Astrocyte (in vitro differentiated cells and primary cell): ENCODE results near the gene CHCHD4. TPM values are rescaled to one million over a fixed set of nuclear protein-coding genes. Genes with fewer than 3 reads are reported as not detected.

ENCODE experiments used
- DNase-seq: peaks from one replicate; pipeline ENCODE4 v3.0.0-alpha.2; 2010; ENCODE audit warnings: low read depth
- FAIRE-seq: peaks from 2 replicates; lab custom pipeline; 2011; peaks lifted over from hg19 to GRCh38; lab: Jason Lieb, UNC
- H2AFZ ChIP-seq: 2 replicates; pipeline ENCODE4 v1.6.0; 2012; ENCODE audit warnings: low read depth, low read length, inconsistent platforms
- H3K27ac ChIP-seq: 2 replicates; pipeline ENCODE4 v1.5.1; 2011; ENCODE audit warnings: low read depth, low read length, inconsistent platforms
- H3K27me3 ChIP-seq: 2 replicates; pipeline ENCODE4 v1.6.0; 2011; ENCODE audit warnings: low read length, inconsistent platforms; ENCODE audit not compliant: insufficient read depth
- H3K36me3 ChIP-seq: 2 replicates; pipeline ENCODE4 v1.5.1; 2011; ENCODE audit warnings: low read length, inconsistent platforms; ENCODE audit not compliant: insufficient read depth
- H3K4me1 ChIP-seq: 2 replicates; pipeline ENCODE4 v1.5.1; 2011; ENCODE audit warnings: low read length, inconsistent platforms; ENCODE audit not compliant: insufficient read depth
- H3K4me2 ChIP-seq: 2 replicates; pipeline ENCODE4 v1.6.0; 2012; ENCODE audit warnings: low read length, inconsistent platforms
- H3K4me3 ChIP-seq: 2 replicates; pipeline ENCODE4 v1.5.1; 2011; ENCODE audit warnings: low read depth, mild to moderate bottlenecking, low read length, inconsistent platforms; ENCODE audit not compliant: insufficient read depth
- H3K79me2 ChIP-seq: 2 replicates; pipeline ENCODE4 v1.6.0; 2012; ENCODE audit warnings: mild to moderate bottlenecking, low read length, inconsistent platforms; ENCODE audit not compliant: insufficient read depth
- H3K9ac ChIP-seq: 2 replicates; pipeline ENCODE4 v1.6.0; 2012; ENCODE audit warnings: mild to moderate bottlenecking, low read length, inconsistent platforms
- H3K9me3 ChIP-seq: 2 replicates; pipeline ENCODE4 v1.5.1; 2012; ENCODE audit warnings: low read depth, mild to moderate bottlenecking, low read length, inconsistent platforms; ENCODE audit not compliant: insufficient read depth
- H4K20me1 ChIP-seq: 2 replicates; pipeline ENCODE4 v1.6.0; 2012; ENCODE audit warnings: low read length, inconsistent platforms; ENCODE audit not compliant: insufficient read depth
- H3K27ac Mint-ChIP-seq: one replicate; pipeline ENCODE4 v1.8.0; 2021; ENCODE audit warnings: mild to moderate bottlenecking, mixed read lengths; ENCODE audit not compliant: unreplicated experiment
- H3K27me3 Mint-ChIP-seq: one replicate; pipeline ENCODE4 v1.8.0; 2021; ENCODE audit warnings: low read depth, mixed read lengths; ENCODE audit not compliant: unreplicated experiment
- H3K36me3 Mint-ChIP-seq: one replicate; pipeline ENCODE4 v1.8.0; 2021; ENCODE audit warnings: low read depth, mixed read lengths; ENCODE audit not compliant: unreplicated experiment
- H3K4me1 Mint-ChIP-seq: one replicate; pipeline ENCODE4 v1.8.0; 2021; ENCODE audit warnings: low read depth, mixed read lengths; ENCODE audit not compliant: unreplicated experiment
- H3K4me3 Mint-ChIP-seq: one replicate; pipeline ENCODE4 v1.8.0; 2021; ENCODE audit warnings: mild to moderate bottlenecking, moderate library complexity, mixed read lengths; ENCODE audit not compliant: unreplicated experiment
- H3K9me3 Mint-ChIP-seq: one replicate; pipeline ENCODE4 v1.8.0; 2021; ENCODE audit warnings: mild to moderate bottlenecking, mixed read lengths; ENCODE audit not compliant: unreplicated experiment
- EZH2 ChIP-seq: IDR thresholded peaks from 2 replicates; pipeline ENCODE4 v1.6.1; 2012; ENCODE audit warnings: mild to moderate bottlenecking, low read length, inconsistent platforms; ENCODE audit not compliant: insufficient read depth
- total RNA-seq: library from RNA; stranded (reverse); gene quantifications from 2 replicates; pipeline ENCODE4 v1.2.1, GENCODE V29; 2021
- TF ChIP-seq, protein P1 (sequence below): IDR thresholded peaks from 2 replicates; pipeline ENCODE4 v1.5.1; 2011; ENCODE audit warnings: low read depth, mild to moderate bottlenecking, inconsistent platforms, low read length, moderate library complexity; ENCODE audit not compliant: insufficient read depth

Gene CHCHD4
- total RNA-seq, 1 donor from 2014 or later: 10.3 TPM

DNA sequence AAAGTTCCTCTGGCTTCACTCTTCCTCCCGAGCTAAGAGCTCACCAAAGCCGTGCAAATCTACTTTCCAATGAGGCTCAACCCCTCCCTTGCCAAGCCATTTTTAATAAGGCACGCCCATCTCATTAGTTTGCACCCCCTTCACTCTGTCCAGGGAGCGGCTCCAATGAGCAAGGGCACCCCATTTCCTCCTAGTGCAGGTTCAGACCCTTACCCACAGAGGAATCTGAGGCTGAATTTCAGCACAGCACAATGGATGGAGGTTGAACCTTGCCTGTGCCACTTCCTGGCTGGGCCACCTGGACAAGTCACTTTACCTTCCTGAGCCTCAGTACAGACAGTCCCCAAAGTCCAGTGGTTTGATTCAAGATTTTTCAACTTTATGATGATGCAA lies 28.3 kb upstream of the CHCHD4 start:
- Histone ChIP-seq H3K36me3 (peaks cover 35% of the 10 kb centered on the region), H2AFZ (no peak overlapping the region), H4K20me1 (peaks cover 36% of the 10 kb centered on the region), H3K9ac (no peak overlapping the region), H3K4me1 (no peaks in the 10 kb centered on the region), H3K79me2 (peaks cover 2% of the 10 kb centered on the region), H3K4me3 (no peak overlapping the region), H3K4me2 (no peak overlapping the region), H3K27ac (no peak overlapping the region), H3K9me3 (no peaks in the 10 kb centered on the region), H3K27me3 (no peaks in the 10 kb centered on the region)
- no peaks in the 10 kb centered on the region for H3K9me3 Mint-ChIP-seq
- peaks cover 2% of the 10 kb centered on the region for H3K4me1 Mint-ChIP-seq
- no peak overlapping the region for H3K4me3 Mint-ChIP-seq
- peaks cover 45% of the 10 kb centered on the region for H3K36me3 Mint-ChIP-seq
- FAIRE-seq: no peak
- no peak for TF ChIP-seq EZH2
- TF ChIP-seq, protein P1, sequence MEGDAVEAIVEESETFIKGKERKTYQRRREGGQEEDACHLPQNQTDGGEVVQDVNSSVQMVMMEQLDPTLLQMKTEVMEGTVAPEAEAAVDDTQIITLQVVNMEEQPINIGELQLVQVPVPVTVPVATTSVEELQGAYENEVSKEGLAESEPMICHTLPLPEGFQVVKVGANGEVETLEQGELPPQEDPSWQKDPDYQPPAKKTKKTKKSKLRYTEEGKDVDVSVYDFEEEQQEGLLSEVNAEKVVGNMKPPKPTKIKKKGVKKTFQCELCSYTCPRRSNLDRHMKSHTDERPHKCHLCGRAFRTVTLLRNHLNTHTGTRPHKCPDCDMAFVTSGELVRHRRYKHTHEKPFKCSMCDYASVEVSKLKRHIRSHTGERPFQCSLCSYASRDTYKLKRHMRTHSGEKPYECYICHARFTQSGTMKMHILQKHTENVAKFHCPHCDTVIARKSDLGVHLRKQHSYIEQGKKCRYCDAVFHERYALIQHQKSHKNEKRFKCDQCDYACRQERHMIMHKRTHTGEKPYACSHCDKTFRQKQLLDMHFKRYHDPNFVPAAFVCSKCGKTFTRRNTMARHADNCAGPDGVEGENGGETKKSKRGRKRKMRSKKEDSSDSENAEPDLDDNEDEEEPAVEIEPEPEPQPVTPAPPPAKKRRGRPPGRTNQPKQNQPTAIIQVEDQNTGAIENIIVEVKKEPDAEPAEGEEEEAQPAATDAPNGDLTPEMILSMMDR: no peak
- no peaks in the 10 kb centered on the region for H3K27me3 Mint-ChIP-seq
- H3K27ac Mint-ChIP-seq: no peak overlapping the region
- no peak for DNase-seq

DNA sequence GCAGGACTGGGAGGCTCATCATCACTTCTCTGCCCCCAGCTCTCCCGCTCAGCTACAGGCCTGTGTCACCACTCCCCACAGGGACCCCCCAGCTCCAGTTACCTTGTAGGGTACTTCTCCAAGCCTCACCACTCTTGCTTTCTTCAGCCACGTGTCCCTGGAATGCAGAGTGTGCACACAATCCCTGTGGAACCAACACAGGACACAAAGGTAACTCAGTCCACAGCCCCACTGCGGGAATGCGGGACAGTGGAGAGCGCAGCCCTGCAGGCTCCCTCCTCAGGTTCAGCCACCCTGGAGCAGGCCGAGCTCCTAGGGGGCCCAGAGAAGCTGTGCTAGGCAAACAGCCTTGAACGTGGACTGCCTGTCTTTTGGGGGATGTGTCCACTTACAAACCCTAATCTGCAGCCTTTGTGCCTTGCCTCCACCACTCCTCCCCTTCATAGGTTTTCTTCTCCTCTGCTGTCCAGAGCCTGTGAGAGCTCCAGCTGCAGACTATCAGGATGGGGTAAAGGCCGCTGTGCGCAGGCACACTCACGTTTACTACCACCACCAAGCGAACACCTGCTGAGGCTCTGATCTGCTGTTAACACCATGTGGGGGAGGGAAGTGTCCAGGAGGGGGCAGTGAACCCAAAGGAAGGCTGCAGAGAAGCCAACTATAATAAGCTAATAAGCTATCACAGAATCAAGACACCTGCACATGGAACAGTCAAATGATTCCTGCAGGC lies 27.7 kb upstream of the CHCHD4 start:
- peaks cover 2% of the 10 kb centered on the region for H3K4me1 Mint-ChIP-seq
- H3K9me3 ChIP-seq: no peaks in the 10 kb centered on the region
- no peak overlapping the region for H3K27ac Mint-ChIP-seq

More for the DNA sequence above, 27.7 kb upstream of the CHCHD4 start:
- Mint-ChIP-seq H3K36me3 (peaks cover 42% of the 10 kb centered on the region), H3K9me3 (no peaks in the 10 kb centered on the region), H3K27me3 (no peaks in the 10 kb centered on the region), H3K4me3 (no peak overlapping the region)
- Histone ChIP-seq H3K27me3 (no peaks in the 10 kb centered on the region), H2AFZ (no peak overlapping the region), H3K9ac (no peak overlapping the region), H3K4me1 (no peaks in the 10 kb centered on the region), H4K20me1 (peaks cover 36% of the 10 kb centered on the region), H3K79me2 (peaks cover 2% of the 10 kb centered on the region), H3K4me2 (no peak overlapping the region), H3K4me3 (no peak overlapping the region), H3K27ac (no peak overlapping the region), H3K36me3 (peaks cover 29% of the 10 kb centered on the region)
- FAIRE-seq: no peak
- DNase-seq: no peak
- TF ChIP-seq, protein P1: peak; percentile 18
- TF ChIP-seq EZH2: no peak
